Stomach (tissue), 9 donors: ENCODE measurements around the gene DCAF5. TPM values are rescaled to one million over a fixed set of nuclear protein-coding genes. Genes with fewer than 3 reads are reported as not detected.

Source experiments
- DNase-seq, 2 donors: peaks; one replicate each; pipeline versions ENCODE4 v3.0.0 to v3.0.0-alpha.2; 2013 to 2019
- H3K27ac ChIP-seq, 5 donors: fragments of 200-600 bp in 4 of 5; sonication (generic) in 4 of 5; one replicate each; pipeline ENCODE4 v1.5.1; 2013 to 2019; ENCODE audit warnings: mild to moderate bottlenecking in 1 of 5, moderate library complexity in 1 of 5
- H3K27me3 ChIP-seq, 3 donors: fragments of 200-600 bp; sonication (generic); one replicate each; pipeline ENCODE4 v1.5.1; 2017 to 2019; ENCODE audit warnings: mixed run types in 1 of 3
- H3K36me3 ChIP-seq, 4 donors: fragments of 200-600 bp; sonication (generic); 1 replicate in 3 of 4; 2 replicates in 1 of 4; pipeline ENCODE4 v1.5.1; 2016 to 2019
- H3K4me1 ChIP-seq, 4 donors: fragments of 200-600 bp; sonication (generic); one replicate each; pipeline ENCODE4 v1.5.1; 2016 to 2019
- H3K4me3 ChIP-seq, 4 donors: fragments of 200-600 bp; sonication (generic) in 3 of 4; one replicate each; pipeline ENCODE4 v1.5.1; 2016 to 2019; ENCODE audit warnings: mild to moderate bottlenecking in 1 of 4
- H3K9me3 ChIP-seq, 4 donors: fragments of 200-600 bp; sonication (generic); one replicate each; pipeline ENCODE4 v1.5.1; 2016 to 2019
- CTCF ChIP-seq, 7 experiments: fragments of 450-650 bp in 4 of 7; fragments of 200-600 bp in 3 of 7; sonication (generic) in 3 of 7; IDR thresholded peaks; one replicate each; pipeline ENCODE4 v1.5.1; 2016 to 2019; ENCODE audit warnings: antibody characterized with exemption in 7 of 7, control low read depth in 2 of 7, mild to moderate bottlenecking in 1 of 7
- EP300 ChIP-seq: sonication (generic); formaldehyde crosslinking; IDR thresholded peaks from one replicate; pipeline ENCODE4 v1.6.1; 2017; ENCODE audit warnings: antibody characterized with exemption
- POLR2A ChIP-seq, 4 donors: fragments of 450-650 bp; IDR thresholded peaks; one replicate each; pipeline ENCODE4 v1.6.1; 2016; ENCODE audit warnings: antibody characterized with exemption in 4 of 4, control low read depth in 2 of 4, mild to moderate bottlenecking in 1 of 4, moderate library complexity in 1 of 4
- POLR2AphosphoS5 ChIP-seq, 3 donors: sonication (generic); formaldehyde crosslinking; IDR thresholded peaks; one replicate each; pipeline ENCODE4 v1.6.1; 2016; ENCODE audit warnings: antibody characterized with exemption in 3 of 3
- WGBS, 5 donors: extraction: QIAGEN DNeasy Blood & Tissue Kit in 3 of 5; methylation state at CpG; one replicate each; pipeline versions ENCODE4 v1.1.5 to v1.1.7; 2013 to 2018; 5-methylcytosine and 5-hydroxymethylcytosine counted together
- intact Hi-C: fragments of 100-400 bp; cut with DNase I; formaldehyde crosslinking; loops from one replicate; pipeline ENCODE4 v1.15.1; 2023; ENCODE audit warnings: low total_unique reads
- polyA plus RNA-seq, 3 donors: library from polyadenylated mRNA; stranded (reverse); fragments of 200-250 nt; gene quantifications; one replicate each; pipeline ENCODE4 v1.2.3, GENCODE V29; 2013
- total RNA-seq, 5 donors: library from RNA; depleted of rRNA; stranded (reverse); fragments of >200 nt; gene quantifications; one replicate each; pipeline versions ENCODE4 v1.1.0 to v1.2.3, GENCODE V29; 2014 to 2016
- donor health status: healthy with polysubstance abuse.
- donor health status: Bipolar disorder and iron deficiency.
- donor health status: healthy.

DCAF5 gene
- total and polyA plus RNA-seq, 8 donors: 13.9 to 80.5 (median 26.9) TPM

- WGBS, 5 donors: 78 to 96% (median 89%) methylated on average over 3 to 4 of the region's 4 CpGs
- Histone ChIP-seq H3K27me3 (no peaks in the 10 kb centered on the region), H3K9me3 (no peaks in the 10 kb centered on the region), H3K36me3 (no peaks in the 10 kb centered on the region), H3K4me3 (no peak overlapping the region), H3K4me1 (peaks cover 7 to 17% (median 10%) of the 10 kb centered on the region in 4 donors), H3K27ac (no peak overlapping the region)
- TF ChIP-seq POLR2AphosphoS5 (IDR thresholded peaks at IDR 0.05): no peak
- no peak for TF ChIP-seq POLR2A (IDR thresholded peaks at IDR 0.05)
- no peak for TF ChIP-seq EP300
- TF ChIP-seq CTCF (IDR thresholded peaks at IDR 0.05): no peak
- DNase-seq: no peak
- intact Hi-C loops: no loop called here
Observed at GRCh38 chr14:69017706-69018105, 135.2 kb downstream of the DCAF5 start.

GRCh38 chr14:69014829-69015259 lies 138.1 kb downstream of the DCAF5 start:
- TF ChIP-seq POLR2AphosphoS5 (IDR thresholded peaks at IDR 0.05) (no peak), POLR2A (IDR thresholded peaks at IDR 0.05) (no peak), CTCF (IDR thresholded peaks at IDR 0.05) (no peak), EP300 (no peak)
- Histone ChIP-seq H3K9me3 (no peaks in the 10 kb centered on the region), H3K4me1 (peaks cover 7 to 17% (median 10%) of the 10 kb centered on the region in 4 donors), H3K27ac (no peak overlapping the region), H3K36me3 (no peaks in the 10 kb centered on the region), H3K4me3 (no peak overlapping the region), H3K27me3 (no peaks in the 10 kb centered on the region)
- WGBS, 5 donors: 73 to 95% (median 86%) methylated on average over 2 to 6 of the region's 6 CpGs
- intact Hi-C loops: no loop called here
- no peak for DNase-seq

- TF ChIP-seq EP300 (no peak), POLR2AphosphoS5 (IDR thresholded peaks at IDR 0.05) (no peak), POLR2A (IDR thresholded peaks at IDR 0.05) (no peak), CTCF (IDR thresholded peaks at IDR 0.05) (no peak)
- H3K9me3 ChIP-seq: no peaks in the 10 kb centered on the region
- WGBS, 5 donors: 58 to 69% (median 61%) methylated on average over 9 to 12 of the region's 12 CpGs
- intact Hi-C loops: no loop called here
- no peaks in the 10 kb centered on the region for H3K36me3 ChIP-seq
- no peak overlapping the region for H3K4me3 ChIP-seq
- H3K4me1 ChIP-seq: peaks cover 7 to 17% (median 10%) of the 10 kb centered on the region in 4 donors
- H3K27me3 ChIP-seq: no peaks in the 10 kb centered on the region
- H3K27ac ChIP-seq: peak overlapping the region in 2 of 5 donors; percentile 26 to 49
- DNase-seq: peak; percentile 83
Observed at GRCh38 chr14:69013943-69014782, 138.8 kb downstream of the DCAF5 start.

GRCh38 chr14:69012256-69012953 lies 140.5 kb downstream of the DCAF5 start:
- Histone ChIP-seq H3K27me3 (no peaks in the 10 kb centered on the region), H3K27ac (no peak overlapping the region), H3K4me1 (peaks cover 7 to 17% (median 10%) of the 10 kb centered on the region in 4 donors), H3K9me3 (no peaks in the 10 kb centered on the region), H3K4me3 (no peak overlapping the region), H3K36me3 (no peaks in the 10 kb centered on the region)
- DNase-seq: no peak
- TF ChIP-seq CTCF (IDR thresholded peaks at IDR 0.05) (no peak), EP300 (no peak), POLR2AphosphoS5 (IDR thresholded peaks at IDR 0.05) (no peak), POLR2A (IDR thresholded peaks at IDR 0.05) (no peak)
- intact Hi-C loops: no loop called here
- WGBS, 5 donors: 81 to 91% (median 85%) methylated on average over 5 of the region's 5 CpGs
